ENCODE results near the gene ZNF3.

ZNF3 gene

GRCh38 chr7:100088621-100089457 lies 7.3 kb upstream of the ZNF3 start, which contains the start of gene COPS6:
TSS of gene COPS6 (plus strand) at chr7:100088969. CDS start at chr7:100088991, 22 bp downstream.
- DNase-seq (ENCODE audit: low spot score): peak; percentile 82

DNA sequence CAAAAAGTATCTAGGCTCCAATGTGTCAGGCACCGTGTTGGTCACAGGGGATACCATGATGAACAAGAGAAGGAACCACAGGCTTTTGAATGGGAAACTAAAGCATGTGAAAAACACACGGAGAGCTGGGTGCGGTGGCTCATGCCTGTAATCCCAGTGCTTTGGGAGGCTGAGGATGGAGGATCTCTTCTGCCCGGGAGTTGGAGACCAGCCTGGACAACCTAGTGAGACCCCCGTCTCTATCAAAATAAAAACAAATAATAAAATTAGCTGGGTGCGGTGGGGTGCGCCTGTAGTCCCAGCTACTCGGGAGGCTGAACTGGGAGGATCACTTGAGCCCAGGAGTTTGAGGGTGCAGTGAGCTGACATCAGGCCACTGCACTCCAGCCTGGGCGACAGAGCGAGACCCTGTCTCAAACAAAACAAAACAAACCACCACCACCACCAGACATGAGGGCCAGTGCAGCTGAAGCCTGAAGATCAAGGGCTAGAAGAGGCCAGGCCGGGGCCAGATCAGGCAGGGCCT lies 6.6 kb upstream of the ZNF3 start:
- DNase-seq (ENCODE audit: low spot score): no peak

DNA sequence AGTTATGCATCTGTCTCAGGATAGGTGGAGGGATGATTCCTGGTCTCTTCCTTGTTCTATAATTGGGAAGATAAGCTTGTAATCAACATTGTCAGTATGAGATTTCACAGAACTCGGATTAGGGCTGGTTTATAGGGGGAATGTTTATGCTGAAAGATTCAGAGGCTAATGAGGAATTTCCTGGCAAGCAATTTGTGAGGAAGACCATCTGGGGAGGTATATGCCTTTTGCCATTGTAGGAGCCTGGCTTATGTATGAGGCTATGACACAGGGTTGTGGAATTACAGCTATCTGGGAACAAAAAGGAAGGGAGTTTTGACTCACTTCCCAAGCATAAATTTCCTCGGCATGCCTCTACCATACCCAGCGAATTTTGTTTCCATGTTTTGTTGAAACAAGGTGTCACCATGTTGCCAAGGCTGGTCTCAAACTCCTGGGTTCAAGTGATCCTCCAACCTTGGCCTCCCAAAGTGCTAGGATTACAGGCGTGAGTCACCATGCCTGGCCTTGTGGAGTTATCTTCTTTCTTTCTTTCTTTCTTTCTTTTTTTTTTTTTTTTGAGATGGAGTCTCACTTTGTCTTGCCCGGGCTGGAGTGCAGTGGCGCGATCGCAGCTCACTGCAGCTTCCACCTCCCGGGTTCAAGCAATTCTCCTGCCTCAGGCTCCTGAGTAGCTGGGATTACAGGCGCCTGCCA lies 5.7 kb upstream of the ZNF3 start:
- DNase-seq (ENCODE audit: low spot score): no peak

DNA sequence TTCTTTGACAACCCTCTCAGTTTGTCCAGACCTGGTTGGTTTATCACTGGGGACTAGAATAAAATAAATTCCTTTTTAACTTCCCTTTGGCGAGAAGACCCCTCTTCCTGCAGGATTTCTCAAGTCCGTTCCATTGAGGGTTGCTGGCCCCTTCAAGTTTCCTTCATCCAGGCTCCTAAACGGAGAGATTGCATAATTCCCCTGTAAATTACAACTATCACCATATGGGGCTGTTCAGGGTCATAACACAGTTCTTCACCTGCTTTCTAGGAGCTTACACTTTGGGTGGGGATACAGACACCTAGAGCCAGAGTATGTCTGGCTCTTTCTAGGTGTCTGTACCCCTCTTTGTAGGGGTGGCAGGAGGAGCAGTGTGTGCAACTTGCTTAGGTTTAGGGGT lies 4.0 kb upstream of the ZNF3 start:
- no peak for DNase-seq (ENCODE audit: low spot score)

DNA sequence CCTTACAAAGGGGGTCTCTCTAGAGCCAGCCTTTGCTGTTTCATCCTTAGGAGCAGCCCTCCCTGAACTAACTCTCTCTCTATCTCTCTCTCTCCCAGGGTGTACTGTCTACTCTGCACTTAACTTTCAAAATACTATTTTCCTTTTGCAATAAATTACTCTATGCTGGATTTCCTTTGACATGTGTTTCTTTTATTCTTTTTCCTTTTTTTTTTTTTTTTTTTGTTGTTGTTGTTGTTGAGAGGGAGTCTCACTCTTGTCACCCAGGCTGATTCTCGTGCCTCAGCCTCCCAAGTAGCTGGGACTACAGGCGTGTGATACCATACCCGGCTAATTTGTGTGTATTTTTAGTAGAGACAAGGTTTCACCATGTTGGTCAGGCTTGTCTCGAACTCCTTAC lies 1.5 kb upstream of the ZNF3 start:
- DNase-seq (ENCODE audit: low spot score): no peak

GRCh38 chr7:100080907-100081534 lies 502 bp downstream of the ZNF3 start:
- no peak for DNase-seq (ENCODE audit: low spot score)

DNA sequence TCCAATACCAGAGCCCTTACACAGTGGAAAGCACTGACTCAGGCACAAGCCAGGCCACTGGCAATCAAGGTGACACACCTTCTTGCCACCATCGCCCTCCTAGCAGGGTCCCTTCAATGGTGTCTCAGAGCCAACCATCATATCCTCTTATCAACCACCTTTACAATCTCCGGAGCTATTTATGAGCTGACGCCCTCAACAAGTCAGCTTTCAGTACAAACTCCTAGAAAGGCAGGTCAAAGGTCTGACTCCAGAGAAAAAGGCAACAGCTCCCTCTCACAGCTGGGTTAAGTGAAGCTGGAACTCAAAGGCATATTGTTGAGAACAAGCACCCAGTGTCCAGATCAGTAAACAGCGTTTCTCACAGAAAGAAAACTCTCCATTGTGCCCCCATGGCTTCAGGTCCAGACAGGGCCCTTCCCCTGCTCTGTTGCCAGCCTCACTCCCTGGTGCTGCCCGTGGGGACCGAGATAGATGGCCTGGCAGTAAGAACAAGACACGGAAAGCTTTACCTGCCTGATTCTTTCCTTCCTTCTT lies 2.4 kb downstream of the ZNF3 start:
- DNase-seq (ENCODE audit: low spot score): no peak

DNA sequence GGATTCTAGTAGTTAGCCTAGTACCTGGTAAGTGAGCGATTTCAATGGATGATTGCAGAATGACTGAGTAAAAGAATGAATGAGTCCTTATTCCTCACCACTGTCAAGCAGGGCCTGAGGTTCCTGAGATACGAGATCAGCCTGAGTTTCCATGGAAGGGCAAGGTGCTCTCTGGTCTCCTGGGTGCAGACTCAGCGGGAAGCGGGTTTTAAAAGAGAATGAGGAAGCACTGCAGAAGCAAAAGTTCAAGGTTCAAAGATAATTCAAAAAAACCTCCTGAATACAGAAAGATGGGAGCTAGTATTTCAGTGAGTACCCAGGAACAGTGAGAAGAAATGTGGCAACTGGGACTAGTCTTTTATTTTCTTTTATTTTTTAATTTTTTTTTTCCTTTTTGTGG lies 4.3 kb downstream of the ZNF3 start:
- no peak for DNase-seq (ENCODE audit: low spot score)

DNA sequence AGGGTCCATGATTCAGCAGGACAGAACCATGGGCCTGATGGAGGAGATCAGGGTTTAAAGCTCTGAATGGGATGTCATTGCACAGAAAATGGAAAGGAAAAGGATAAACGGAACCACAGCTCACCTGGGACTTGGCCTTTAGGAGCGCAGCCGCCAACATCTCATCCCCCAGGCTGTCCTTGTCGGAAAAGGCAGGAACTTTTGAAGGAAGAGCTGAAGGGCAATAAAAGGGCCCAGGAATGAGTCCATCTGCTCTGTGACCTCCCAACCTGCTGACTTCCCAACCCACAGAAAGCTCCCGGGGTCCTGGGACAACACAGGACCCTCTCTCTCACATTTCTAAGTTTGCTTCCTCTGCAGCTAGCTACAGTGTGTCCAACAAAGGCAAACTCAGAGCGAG lies 6.1 kb downstream of the ZNF3 start:
- DNase-seq (ENCODE audit: low spot score): no peak

DNA sequence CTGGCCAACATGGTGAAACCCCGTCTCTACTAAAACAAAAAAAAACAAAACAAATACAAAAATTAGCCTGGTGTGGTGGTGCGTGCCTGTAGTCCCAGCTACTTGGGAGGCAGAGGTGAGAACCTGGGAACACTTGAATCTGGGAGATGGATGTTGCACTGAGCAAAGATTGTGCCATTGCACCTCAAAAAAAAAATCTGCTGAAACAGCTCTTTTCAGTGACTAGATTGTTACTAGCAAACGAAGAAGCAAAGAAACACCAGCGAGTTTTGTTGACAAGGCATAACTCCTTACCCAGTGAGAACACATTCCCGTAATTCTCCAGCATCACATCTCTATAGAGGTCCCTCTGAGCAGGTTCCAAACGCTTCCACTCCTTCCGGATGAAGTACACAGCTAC lies 6.7 kb downstream of the ZNF3 start:
- no peak for DNase-seq (ENCODE audit: low spot score)

DNA sequence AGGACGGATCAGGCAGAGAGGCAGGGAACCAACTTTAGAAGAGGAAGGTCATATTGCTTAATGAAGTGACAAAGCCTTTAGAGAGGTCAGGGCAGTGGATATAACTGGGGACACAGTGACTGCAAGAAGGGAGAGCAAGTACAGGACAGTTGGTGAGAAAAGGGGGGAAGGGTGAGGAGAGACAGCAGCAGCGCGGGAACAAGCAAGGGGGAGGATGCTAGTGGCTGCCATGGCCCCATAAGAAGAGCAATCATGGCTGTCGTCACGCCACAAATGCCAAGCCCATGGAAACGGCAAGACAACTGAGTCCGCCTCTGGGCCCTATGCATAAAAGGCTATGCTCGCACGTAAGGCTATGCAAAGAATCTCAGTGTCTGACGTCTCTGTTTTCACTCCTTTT lies 9.1 kb downstream of the ZNF3 start:
- no peak for DNase-seq (ENCODE audit: low spot score)

- DNase-seq (ENCODE audit: low spot score): no peak
These were observed 10.4 kb downstream of the ZNF3 start for GRCh38 chr7:100071018-100071723.

GRCh38 chr7:100069991-100070390 lies 11.5 kb downstream of the ZNF3 start:
- no peak for DNase-seq (ENCODE audit: low spot score)

DNA sequence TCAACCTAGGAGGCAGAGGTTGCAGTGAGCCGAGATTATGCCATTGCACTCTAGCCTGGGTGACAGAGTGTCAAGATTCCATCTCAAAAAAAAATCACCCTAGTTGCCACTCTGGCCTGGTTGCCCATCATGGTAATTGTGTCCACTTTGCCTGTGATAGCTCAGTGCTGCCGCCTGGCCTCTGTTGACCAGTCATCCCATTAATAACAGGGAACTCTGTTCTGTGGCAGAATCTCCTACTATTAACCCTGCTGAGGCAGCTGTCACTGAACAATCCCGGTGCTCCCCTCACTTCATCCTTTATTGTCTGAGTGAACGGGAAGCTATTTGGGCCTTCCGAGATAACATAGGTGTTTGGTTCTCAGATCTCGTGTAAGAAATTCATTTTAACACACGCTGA lies 14.6 kb downstream of the ZNF3 start:
- no peak for DNase-seq (ENCODE audit: low spot score)

DNA sequence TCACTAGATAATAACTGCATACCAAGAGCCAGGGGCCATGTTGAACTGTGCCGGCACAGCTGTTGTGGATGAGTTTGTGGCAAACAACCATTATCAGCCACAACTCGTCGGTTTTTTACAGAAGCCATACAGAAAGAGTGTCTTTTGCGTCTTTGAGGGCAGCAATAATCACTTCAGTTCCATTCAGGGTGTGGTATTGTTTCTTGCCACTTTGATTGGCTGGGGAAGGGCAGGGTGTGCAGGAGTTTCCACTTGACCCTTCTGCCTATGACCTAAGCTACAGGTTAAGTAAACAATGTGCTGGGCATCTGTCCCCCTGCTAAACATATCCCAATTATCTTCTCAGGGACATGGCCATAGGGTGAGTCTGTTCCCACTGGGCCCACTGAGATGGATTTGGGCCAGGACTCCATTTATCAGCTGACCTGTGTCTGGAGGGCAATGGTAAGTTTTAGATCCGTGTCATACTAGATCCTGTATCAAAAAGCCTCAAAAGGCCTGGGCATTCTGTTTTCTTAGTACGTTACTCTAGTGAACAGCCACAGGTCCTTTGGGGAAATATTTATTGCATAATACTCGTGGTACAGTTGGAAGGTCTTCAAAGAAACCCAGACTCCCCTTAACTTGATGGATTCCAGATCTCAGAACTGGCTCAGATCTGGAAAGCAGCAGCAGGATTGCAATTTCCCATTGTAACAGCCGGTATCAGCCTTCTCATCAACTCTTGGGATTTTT lies 15.9 kb downstream of the ZNF3 start:
- peak; percentile 35 for DNase-seq (ENCODE audit: low spot score)

DNA sequence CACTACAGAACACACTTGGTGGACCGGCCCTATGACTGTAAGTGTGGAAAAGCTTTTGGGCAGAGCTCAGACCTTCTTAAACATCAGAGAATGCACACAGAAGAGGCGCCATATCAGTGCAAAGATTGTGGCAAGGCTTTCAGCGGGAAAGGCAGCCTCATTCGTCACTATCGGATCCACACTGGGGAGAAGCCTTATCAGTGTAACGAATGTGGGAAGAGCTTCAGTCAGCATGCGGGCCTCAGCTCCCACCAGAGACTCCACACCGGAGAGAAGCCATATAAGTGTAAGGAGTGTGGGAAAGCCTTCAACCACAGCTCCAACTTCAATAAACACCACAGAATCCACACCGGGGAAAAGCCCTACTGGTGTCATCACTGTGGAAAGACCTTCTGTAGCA lies 17.4 kb downstream of the ZNF3 start:
- DNase-seq (ENCODE audit: low spot score): no peak

DNA sequence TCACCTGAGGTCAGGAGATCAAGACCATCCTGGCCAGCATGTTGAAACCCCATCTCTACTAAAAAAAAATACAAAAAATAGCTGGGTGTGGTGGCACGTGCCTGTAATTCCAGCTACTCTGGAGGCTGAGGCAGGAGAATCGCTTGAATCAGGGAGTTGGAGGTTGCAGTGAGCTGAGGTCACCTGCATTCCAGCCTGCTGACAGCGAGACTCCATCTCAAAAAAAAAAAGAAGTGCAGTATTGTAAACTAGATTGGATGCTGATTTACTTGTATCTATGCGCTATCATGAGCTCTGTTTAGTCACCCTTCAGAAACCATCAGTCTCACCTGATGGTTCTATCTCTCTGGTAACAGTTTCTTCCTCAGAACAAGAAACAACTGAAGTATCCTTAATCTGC lies 18.1 kb downstream of the ZNF3 start:
- DNase-seq (ENCODE audit: low spot score): no peak

- peak; percentile 82 for DNase-seq (ENCODE audit: low spot score)
These were observed 19.9 kb downstream of the ZNF3 start for GRCh38 chr7:100061518-100062193.

- no peak for DNase-seq (ENCODE audit: low spot score)
These were observed 22.2 kb downstream of the ZNF3 start for GRCh38 chr7:100059251-100059739.

- no peak for DNase-seq (ENCODE audit: low spot score)
These were observed 24.5 kb downstream of the ZNF3 start for GRCh38 chr7:100057006-100057405.
